ENCODE results near the gene NSG1.

Gene NSG1

GRCh38 chr4:4415107-4415805, 28.4 kb downstream of the NSG1 start:
- H3K27ac ChIP-seq, result no peak overlapping the region
- no peak for TF ChIP-seq CTCF (conservative IDR thresholded peaks at IDR 0.05)

GRCh38 chr4:4415806-4416805, 29.2 kb downstream of the NSG1 start:
- no peak for TF ChIP-seq CTCF (conservative IDR thresholded peaks at IDR 0.05)
- H3K27ac ChIP-seq, result no peak overlapping the region

GRCh38 chr4:4416981-4417380, 30.1 kb downstream of the NSG1 start:
- H3K27ac ChIP-seq, result peak overlapping the region; percentile 80; the same call in 1 of the 2 replicates
- no peak for TF ChIP-seq CTCF (conservative IDR thresholded peaks at IDR 0.05)

- peak overlapping the region; percentile 80 for H3K27ac ChIP-seq
- no peak for TF ChIP-seq CTCF (conservative IDR thresholded peaks at IDR 0.05)
These were observed 31.0 kb downstream of the NSG1 start for GRCh38 chr4:4417886-4418285.

- TF ChIP-seq CTCF (conservative IDR thresholded peaks at IDR 0.05), result no peak
- H3K27ac ChIP-seq, result peak overlapping the region; percentile 80
These were observed 31.9 kb downstream of the NSG1 start for GRCh38 chr4:4418676-4419390.

- peak overlapping the region; percentile 80 for H3K27ac ChIP-seq
- no peak for TF ChIP-seq CTCF (conservative IDR thresholded peaks at IDR 0.05)
These were observed 33.0 kb downstream of the NSG1 start for GRCh38 chr4:4419896-4420295.

GRCh38 chr4:4420421-4420820, 33.5 kb downstream of the NSG1 start:
- H3K27ac ChIP-seq, result no peak overlapping the region
- no peak for TF ChIP-seq CTCF (conservative IDR thresholded peaks at IDR 0.05)

Measured in VCaP (cell line).